Epithelial cell of esophagus (primary cell): ENCODE results near the gene CD74.
"Not testable (repeated sequence)": the region's sequence is repeated elsewhere in the genome, so short reads cannot be mapped to it uniquely, and the experiment has no call there.

Source experiments
- DNase-seq: peaks from one replicate; pipeline ENCODE4 v3.0.0; 2010; ENCODE audit warnings: low read depth
- H3K4me3 ChIP-seq: 2 replicates; pipeline ENCODE4 v1.5.1; 2011; ENCODE audit warnings: mild to moderate bottlenecking, low read length, control low read depth
- TF ChIP-seq, protein P1 (sequence below): IDR thresholded peaks from 2 replicates; pipeline ENCODE4 v1.5.1; 2011; ENCODE audit warnings: low read depth, mild to moderate bottlenecking, low read length, control low read depth, inconsistent platforms; ENCODE audit not compliant: insufficient read depth; ENCODE audit errors: missing control alignments

The CD74 gene

DNA sequence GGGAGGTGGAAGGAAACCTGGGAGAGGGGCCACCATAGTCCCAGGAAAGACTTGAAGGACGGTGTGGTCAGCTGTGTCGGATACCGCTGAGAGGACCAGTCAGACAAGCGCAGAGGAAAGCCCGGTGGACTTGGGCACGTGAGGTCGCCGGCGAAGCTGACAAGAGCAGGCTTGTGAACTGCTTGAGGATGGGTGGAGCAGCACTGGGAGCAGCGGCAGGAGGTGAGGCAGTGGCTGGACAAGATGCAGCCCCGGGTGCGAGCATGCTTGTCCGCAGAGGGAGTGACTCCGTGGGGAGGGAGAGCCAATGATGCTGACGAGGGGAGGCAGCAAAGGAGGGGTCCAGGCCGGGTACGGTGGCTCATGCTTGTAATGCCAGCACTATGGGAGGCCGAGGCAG, 18.3 kb upstream of the CD74 start:
- H3K4me3 ChIP-seq, result no peak overlapping the region
- TF ChIP-seq, protein P1, sequence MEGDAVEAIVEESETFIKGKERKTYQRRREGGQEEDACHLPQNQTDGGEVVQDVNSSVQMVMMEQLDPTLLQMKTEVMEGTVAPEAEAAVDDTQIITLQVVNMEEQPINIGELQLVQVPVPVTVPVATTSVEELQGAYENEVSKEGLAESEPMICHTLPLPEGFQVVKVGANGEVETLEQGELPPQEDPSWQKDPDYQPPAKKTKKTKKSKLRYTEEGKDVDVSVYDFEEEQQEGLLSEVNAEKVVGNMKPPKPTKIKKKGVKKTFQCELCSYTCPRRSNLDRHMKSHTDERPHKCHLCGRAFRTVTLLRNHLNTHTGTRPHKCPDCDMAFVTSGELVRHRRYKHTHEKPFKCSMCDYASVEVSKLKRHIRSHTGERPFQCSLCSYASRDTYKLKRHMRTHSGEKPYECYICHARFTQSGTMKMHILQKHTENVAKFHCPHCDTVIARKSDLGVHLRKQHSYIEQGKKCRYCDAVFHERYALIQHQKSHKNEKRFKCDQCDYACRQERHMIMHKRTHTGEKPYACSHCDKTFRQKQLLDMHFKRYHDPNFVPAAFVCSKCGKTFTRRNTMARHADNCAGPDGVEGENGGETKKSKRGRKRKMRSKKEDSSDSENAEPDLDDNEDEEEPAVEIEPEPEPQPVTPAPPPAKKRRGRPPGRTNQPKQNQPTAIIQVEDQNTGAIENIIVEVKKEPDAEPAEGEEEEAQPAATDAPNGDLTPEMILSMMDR, result no peak
- no peak for DNase-seq

DNA sequence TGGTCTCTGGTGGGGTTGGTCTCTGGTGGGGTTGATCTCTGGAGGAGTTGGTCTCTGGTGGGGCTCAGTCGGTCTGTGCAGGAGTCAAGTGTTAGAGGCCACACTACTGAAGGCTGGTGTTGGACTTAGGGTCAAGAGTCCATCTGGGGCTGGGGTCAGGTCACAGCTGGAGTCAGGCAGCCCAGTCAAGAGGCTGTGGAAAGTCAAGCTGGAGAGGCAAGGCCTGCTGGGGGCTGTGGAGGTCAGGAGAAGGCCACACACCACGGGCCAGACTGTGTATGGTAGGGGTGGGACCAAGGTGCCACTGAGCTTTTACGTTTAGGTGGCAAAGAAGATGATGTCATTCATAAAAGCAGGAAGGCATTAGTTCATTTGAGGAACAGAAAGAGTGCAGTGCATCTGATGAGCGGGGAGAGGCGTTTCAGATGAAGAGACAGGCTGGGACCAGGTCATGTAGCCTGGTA, 16.7 kb upstream of the CD74 start:
- TF ChIP-seq, protein P1, result no peak
- no peak overlapping the region for H3K4me3 ChIP-seq
- no peak for DNase-seq

DNA sequence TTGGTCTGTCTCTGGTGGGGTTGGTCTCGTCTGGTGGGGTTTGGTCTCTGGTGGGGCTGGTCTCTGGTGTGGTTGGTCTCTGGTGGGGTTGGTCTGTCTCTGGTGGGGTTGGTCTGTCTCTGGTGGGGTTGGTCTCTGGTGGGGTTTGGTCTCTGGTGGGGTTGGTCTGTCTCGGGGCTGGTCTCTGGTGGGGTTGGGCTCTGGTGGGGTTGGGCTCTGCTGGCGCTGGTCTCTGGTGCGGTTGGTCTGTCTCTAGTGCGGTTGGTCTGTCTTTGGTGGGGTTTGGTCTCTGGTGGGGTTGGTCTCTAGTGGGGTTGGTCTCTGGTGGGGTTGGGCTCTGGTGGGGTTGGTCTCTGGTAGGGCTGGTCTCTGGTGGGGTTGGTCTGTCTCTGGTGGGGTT, 16.3 kb upstream of the CD74 start:
- H3K4me3 ChIP-seq, result no peak overlapping the region
- TF ChIP-seq, protein P1, result no peak
- no peak for DNase-seq

DNA sequence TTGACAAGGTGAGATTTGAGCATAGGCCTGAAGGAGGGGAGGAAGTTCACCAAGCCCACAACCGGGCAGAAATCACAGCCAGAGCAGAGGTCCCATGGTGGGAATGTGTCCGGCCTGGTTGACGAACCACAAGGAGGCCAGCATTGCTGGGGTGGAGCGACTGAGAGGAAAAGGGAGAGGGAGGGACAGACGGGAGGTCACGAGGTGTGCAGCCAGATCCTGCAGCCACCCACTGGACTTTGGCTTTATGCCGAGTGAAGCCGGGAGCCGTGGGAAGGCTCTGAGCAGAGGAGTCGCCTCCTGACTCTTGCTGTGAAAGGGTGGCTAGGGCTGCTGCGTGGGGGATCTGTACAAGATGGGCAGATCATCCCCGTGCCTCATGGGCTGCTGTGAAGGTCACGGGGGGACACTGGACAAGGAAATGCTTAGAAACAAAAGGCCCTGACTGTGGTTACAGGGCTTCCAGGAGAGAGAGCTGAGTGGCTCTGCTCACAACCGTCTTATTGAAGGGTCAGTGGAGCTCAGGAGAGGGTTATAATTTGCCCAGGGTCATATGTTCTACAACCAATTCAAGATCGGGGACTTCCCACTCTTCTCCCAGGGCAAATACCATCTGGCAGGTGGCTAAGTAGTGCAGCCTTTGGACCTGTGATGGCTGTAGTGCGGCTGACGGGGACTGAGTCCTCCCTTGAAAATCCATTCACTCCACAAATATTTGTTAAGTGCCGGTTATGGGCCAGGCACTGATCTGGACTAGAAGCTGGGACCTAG, 15.6 kb upstream of the CD74 start:
- DNase-seq, result no peak
- H3K4me3 ChIP-seq, result no peak overlapping the region
- TF ChIP-seq, protein P1, result no peak

DNA sequence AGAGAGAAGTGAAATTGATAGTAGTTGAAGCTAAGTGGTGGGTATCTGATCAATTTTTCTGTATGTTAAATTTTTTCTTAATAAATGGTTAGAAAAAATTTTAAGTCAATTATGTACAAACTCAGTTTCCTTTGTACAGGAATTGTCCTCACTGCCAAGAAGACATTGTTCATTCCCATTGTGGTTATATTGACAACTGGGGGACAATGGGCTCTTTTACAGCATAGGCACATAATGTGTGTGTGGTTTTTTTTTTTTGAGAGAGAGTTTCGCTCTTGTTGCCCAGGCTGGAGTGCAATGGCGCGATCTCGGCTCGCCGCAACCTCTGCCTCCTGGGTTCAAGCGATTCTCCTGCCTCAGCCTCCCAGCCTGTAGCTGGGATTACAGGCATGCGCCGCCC, 13.5 kb upstream of the CD74 start:
- H3K4me3 ChIP-seq, DNase-seq: not testable (repeated sequence)

DNA sequence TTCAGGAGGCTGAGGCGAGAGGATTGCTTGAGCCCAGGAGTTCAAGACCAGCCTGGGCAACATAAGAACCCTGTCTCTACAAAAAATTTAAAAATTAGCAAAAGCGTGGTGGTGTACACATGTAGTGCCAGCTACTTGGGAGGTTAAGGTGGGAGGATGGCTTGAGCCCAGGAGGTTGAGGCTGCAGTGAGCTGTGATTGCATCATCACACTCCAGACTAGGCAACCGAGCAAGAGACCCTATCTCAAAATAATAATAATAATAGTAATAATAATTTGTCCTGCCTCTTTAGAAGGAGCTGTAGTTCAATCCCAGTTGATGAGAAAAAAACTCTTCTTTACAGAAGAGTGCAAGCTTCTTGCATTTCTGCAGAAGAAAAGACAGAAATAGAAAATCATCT, 10.0 kb upstream of the CD74 start:
- no peak overlapping the region for H3K4me3 ChIP-seq
- DNase-seq, result no peak
- TF ChIP-seq, protein P1, result no peak

DNA sequence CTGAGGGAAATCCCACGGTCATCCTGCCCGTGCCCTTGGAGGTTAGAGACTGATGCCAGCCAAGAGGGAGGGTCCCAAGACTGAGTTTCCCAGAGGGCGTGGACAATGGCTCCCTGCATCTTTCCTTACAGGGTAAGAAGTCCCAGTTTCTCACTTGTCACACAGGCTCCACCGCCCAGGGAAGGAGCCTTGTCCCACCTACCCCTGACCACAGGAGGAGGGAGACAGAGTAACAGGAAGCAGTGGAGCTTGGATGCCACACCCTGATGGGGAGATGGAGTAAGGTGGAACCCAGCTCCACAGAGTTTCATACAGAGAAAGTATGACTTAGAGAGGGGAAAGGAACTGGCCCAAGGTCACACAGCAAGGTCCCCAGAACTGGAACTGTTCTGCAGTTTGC, 9.4 kb upstream of the CD74 start:
- no peak overlapping the region for H3K4me3 ChIP-seq
- no peak for DNase-seq
- TF ChIP-seq, protein P1, result no peak
